CD4-positive, alpha-beta T cell treated with Interleukin-10 for 1 hour (primary cell): ENCODE results near the gene ZRANB3.

Experiments
- DNase-seq: peaks from one replicate; pipeline ENCODE4 v3.0.0-alpha.2; 2020

ZRANB3 gene

GRCh38 chr2:135246711-135247270 lies 284.2 kb downstream of the ZRANB3 start:
- no peak for DNase-seq

- peak; percentile 22 for DNase-seq
These were observed 285.9 kb downstream of the ZRANB3 start for GRCh38 chr2:135245071-135245470.

GRCh38 chr2:135238651-135239050 lies 292.4 kb downstream of the ZRANB3 start:
- DNase-seq, result no peak

- no peak for DNase-seq
These were observed 300.9 kb downstream of the ZRANB3 start for GRCh38 chr2:135230150-135230549.

- no peak for DNase-seq
These were observed 303.6 kb downstream of the ZRANB3 start for GRCh38 chr2:135227386-135227785.

- no peak for DNase-seq
These were observed 304.1 kb downstream of the ZRANB3 start for GRCh38 chr2:135226961-135227360.

GRCh38 chr2:135225781-135226180 lies 305.2 kb downstream of the ZRANB3 start:
- DNase-seq, result no peak

GRCh38 chr2:135219226-135219625 lies 311.8 kb downstream of the ZRANB3 start:
- no peak for DNase-seq

- no peak for DNase-seq
These were observed 312.6 kb downstream of the ZRANB3 start for GRCh38 chr2:135218426-135218825.

- DNase-seq, result no peak
These were observed 318.3 kb downstream of the ZRANB3 start for GRCh38 chr2:135212757-135213156.

- no peak for DNase-seq
These were observed 323.0 kb downstream of the ZRANB3 start for GRCh38 chr2:135208016-135208415.

GRCh38 chr2:135203944-135204343 lies 327.1 kb downstream of the ZRANB3 start:
- no peak for DNase-seq

- no peak for DNase-seq
These were observed 328.3 kb downstream of the ZRANB3 start for GRCh38 chr2:135202751-135203150.

- DNase-seq, result no peak
These were observed 332.5 kb downstream of the ZRANB3 start for GRCh38 chr2:135198481-135198880.

GRCh38 chr2:135190799-135191198 lies 340.2 kb downstream of the ZRANB3 start:
- DNase-seq, result no peak

GRCh38 chr2:135189148-135189547 lies 341.9 kb downstream of the ZRANB3 start:
- no peak for DNase-seq

GRCh38 chr2:135187270-135187669 lies 343.7 kb downstream of the ZRANB3 start:
- no peak for DNase-seq

GRCh38 chr2:135186054-135186453 lies 345.0 kb downstream of the ZRANB3 start:
- no peak for DNase-seq

GRCh38 chr2:135183822-135184221 lies 347.2 kb downstream of the ZRANB3 start:
- no peak for DNase-seq

- DNase-seq, result no peak
These were observed 348.4 kb downstream of the ZRANB3 start for GRCh38 chr2:135182601-135183000.

- no peak for DNase-seq
These were observed 348.8 kb downstream of the ZRANB3 start for GRCh38 chr2:135182190-135182589.

- DNase-seq, result no peak
These were observed 351.3 kb downstream of the ZRANB3 start for GRCh38 chr2:135179689-135180088.

GRCh38 chr2:135175177-135175576 lies 355.8 kb downstream of the ZRANB3 start:
- no peak for DNase-seq

GRCh38 chr2:135174810-135175093 lies 356.3 kb downstream of the ZRANB3 start:
- no peak for DNase-seq

- no peak for DNase-seq
These were observed 356.8 kb downstream of the ZRANB3 start for GRCh38 chr2:135174049-135174809.
